ENCODE measurements around the gene UPP2. TPM values are rescaled to one million over a fixed set of nuclear protein-coding genes. Genes with fewer than 3 reads are reported as not detected.

Gene UPP2
- total and polyA plus RNA-seq, 4 donors: 0.51 to 9.0 (median 1.3) TPM

- no peaks in the 10 kb centered on the region for H3K27me3 ChIP-seq (ENCODE audit: control insufficient read depth in 4 of 4, insufficient read depth in 4 of 4, low read length in 3 of 4)
- no peak overlapping the region for H3K9ac ChIP-seq (ENCODE audit: low read depth in 1 of 2, low read length in 2 of 2)
- WGBS: 33% methylated on average over 3 of the region's 3 CpGs
These were observed 35.5 kb upstream of the UPP2 start for GRCh38 chr2:158066046-158066713.

More at GRCh38 chr2:158066046-158066713, 35.5 kb upstream of the UPP2 start:
- no peak for DNase-seq (ENCODE audit: low spot score)
- Histone ChIP-seq H3K27ac (ENCODE audit: low read depth in 1 of 2, low read length in 2 of 2) (peak overlapping the region; percentile 27 to 36), H3K36me3 (ENCODE audit: control insufficient read depth in 4 of 4, insufficient read depth in 3 of 4, low read depth in 1 of 4, low read length in 3 of 4) (no peaks in the 10 kb centered on the region), H3K4me1 (ENCODE audit: control insufficient read depth in 4 of 4, insufficient read depth in 4 of 4, low read length in 3 of 4) (peaks cover 0 to 15% (median 4%) of the 10 kb centered on the region in 4 donors), H3K9me3 (ENCODE audit: control insufficient read depth in 4 of 4, low read length in 3 of 4) (peaks cover 0 to 3% (median 0%) of the 10 kb centered on the region in 4 donors), H3K4me3 (ENCODE audit: low read depth in 1 of 3, low read length in 3 of 3) (no peak overlapping the region)
- TF ChIP-seq YY1 (IDR thresholded peaks at IDR 0.05): peak; percentile 63
- TF ChIP-seq REST (IDR thresholded peaks at IDR 0.05): peak; percentile 22
- no peak for TF ChIP-seq HNF4G (IDR thresholded peaks at IDR 0.05)
- no peak for TF ChIP-seq GABPA (IDR thresholded peaks at IDR 0.05 in 1 of 2, conservative IDR thresholded peaks at IDR 0.05 in 1 of 2)
- peak; percentile 16 for TF ChIP-seq MAX (IDR thresholded peaks at IDR 0.05)
- TF ChIP-seq FOXA1 (IDR thresholded peaks at IDR 0.05): no peak
- TF ChIP-seq SP1 (IDR thresholded peaks at IDR 0.05): peak; percentile 48
- TF ChIP-seq HNF4A (conservative IDR thresholded peaks at IDR 0.05): peak; percentile 46 to 53
- no peak for TF ChIP-seq TAF1 (conservative IDR thresholded peaks at IDR 0.05)
- no peak for TF ChIP-seq ZBTB33 (IDR thresholded peaks at IDR 0.05)
- TF ChIP-seq EGR1 (IDR thresholded peaks at IDR 0.05; ENCODE audit: low read depth in 2 of 2): no peak
- TF ChIP-seq RXRA (IDR thresholded peaks at IDR 0.05): peak; percentile 39 to 66
- no peak for TF ChIP-seq NR2F2 (IDR thresholded peaks at IDR 0.05)
- peak in 1 of 2 donors; percentile 13 for TF ChIP-seq JUND (IDR thresholded peaks at IDR 0.05)
- no peak for TF ChIP-seq FOXA2 (IDR thresholded peaks at IDR 0.05)
- no peak for TF ChIP-seq ATF3 (IDR thresholded peaks at IDR 0.05)
- peak; percentile 28 to 49 for TF ChIP-seq RAD21 (IDR thresholded peaks at IDR 0.05)
- no peak for TF ChIP-seq CTCF (IDR thresholded peaks at IDR 0.05; ENCODE audit: low read depth, low read length, missing input control)
